A549 (cell line): ENCODE data around the gene GRM7.

Experiments used
- JUN ChIP-seq, 2 experiments: fragments of >200 bp; sonication (Bioruptor Twin); formaldehyde crosslinking; IDR thresholded peaks; 2 replicates in 1 of 2; 3 replicates in 1 of 2; pipeline ENCODE4 v1.6.1; 2016 to 2017
- MYC ChIP-seq: IDR thresholded peaks from 2 replicates; pipeline ENCODE4 v1.6.1; 2012; ENCODE audit warnings: mild to moderate bottlenecking, inconsistent platforms, low read length, improper control_type of control experiment, borderline replicate concordance
- POLR2A ChIP-seq: IDR thresholded peaks from 2 replicates; pipeline ENCODE4 v1.6.1; 2012; ENCODE audit warnings: mild to moderate bottlenecking, low read length
- POLR2AphosphoS2 ChIP-seq: conservative IDR thresholded peaks from 2 replicates; pipeline ENCODE4 v1.6.1; 2012; ENCODE audit warnings: low read length, improper control_type of control experiment, inconsistent platforms
- RAD21 ChIP-seq, 2 experiments: fragments of >200 bp in 1 of 2; sonication (Bioruptor Twin) in 1 of 2; formaldehyde crosslinking in 1 of 2; IDR thresholded peaks in 1 of 2; conservative IDR thresholded peaks in 1 of 2; 2 replicates in 1 of 2; 3 replicates in 1 of 2; pipeline ENCODE4 v1.6.1; 2012 to 2018; ENCODE audit warnings: inconsistent platforms in 1 of 2
- TF ChIP-seq, protein P1 (sequence below): IDR thresholded peaks from 2 replicates; pipeline ENCODE4 v1.6.1; 2012
- TF ChIP-seq, protein P2 (sequence below): fragments of >200 bp; sonication (Bioruptor Twin); formaldehyde crosslinking; IDR thresholded peaks from 3 replicates; pipeline ENCODE4 v1.5.1; 2016

DNA sequence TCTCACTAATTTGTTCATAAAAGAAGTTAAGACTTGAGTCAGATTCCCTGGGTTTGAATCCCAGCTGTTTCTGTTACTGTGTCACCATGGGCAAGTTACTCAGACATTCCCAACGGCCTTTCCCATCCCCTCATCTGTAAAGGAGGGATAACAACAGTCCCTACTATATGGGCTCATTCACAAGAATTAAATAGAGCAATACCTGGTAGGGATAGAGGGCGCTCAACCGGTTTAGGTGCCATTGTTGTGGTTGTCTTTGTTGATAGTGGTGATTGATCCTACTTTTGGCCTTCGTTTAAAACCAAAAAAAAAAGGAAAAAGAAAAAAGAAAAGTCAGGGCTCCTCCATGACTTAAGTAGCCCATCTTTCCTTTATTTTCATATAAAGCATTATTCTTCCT lies 563.1 kb downstream of the GRM7 start:
- TF ChIP-seq MYC: no peak
- no peak for TF ChIP-seq JUN (IDR thresholded peaks at IDR 0.05)
- TF ChIP-seq, protein P1, sequence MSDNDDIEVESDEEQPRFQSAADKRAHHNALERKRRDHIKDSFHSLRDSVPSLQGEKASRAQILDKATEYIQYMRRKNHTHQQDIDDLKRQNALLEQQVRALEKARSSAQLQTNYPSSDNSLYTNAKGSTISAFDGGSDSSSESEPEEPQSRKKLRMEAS: no peak
- no peak for TF ChIP-seq POLR2AphosphoS2
- TF ChIP-seq POLR2A: no peak
- TF ChIP-seq, protein P2, sequence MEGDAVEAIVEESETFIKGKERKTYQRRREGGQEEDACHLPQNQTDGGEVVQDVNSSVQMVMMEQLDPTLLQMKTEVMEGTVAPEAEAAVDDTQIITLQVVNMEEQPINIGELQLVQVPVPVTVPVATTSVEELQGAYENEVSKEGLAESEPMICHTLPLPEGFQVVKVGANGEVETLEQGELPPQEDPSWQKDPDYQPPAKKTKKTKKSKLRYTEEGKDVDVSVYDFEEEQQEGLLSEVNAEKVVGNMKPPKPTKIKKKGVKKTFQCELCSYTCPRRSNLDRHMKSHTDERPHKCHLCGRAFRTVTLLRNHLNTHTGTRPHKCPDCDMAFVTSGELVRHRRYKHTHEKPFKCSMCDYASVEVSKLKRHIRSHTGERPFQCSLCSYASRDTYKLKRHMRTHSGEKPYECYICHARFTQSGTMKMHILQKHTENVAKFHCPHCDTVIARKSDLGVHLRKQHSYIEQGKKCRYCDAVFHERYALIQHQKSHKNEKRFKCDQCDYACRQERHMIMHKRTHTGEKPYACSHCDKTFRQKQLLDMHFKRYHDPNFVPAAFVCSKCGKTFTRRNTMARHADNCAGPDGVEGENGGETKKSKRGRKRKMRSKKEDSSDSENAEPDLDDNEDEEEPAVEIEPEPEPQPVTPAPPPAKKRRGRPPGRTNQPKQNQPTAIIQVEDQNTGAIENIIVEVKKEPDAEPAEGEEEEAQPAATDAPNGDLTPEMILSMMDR: no peak
- no peak for TF ChIP-seq RAD21 (conservative IDR thresholded peaks at IDR 0.05 in 1 of 2, IDR thresholded peaks at IDR 0.05 in 1 of 2)
